Muscle of back (tissue), 13 donors: ENCODE data around the gene NDUFV3. TPM values are rescaled to one million over a fixed set of nuclear protein-coding genes. Genes with fewer than 3 reads are reported as not detected.
"Not testable (repeated sequence)": the region's sequence is repeated elsewhere in the genome, so short reads cannot be mapped to it uniquely, and the experiment has no call there.

Experiments
- DNase-seq, 3 donors: peaks; one replicate each; pipeline versions ENCODE4 v3.0.0 to v3.0.0-alpha.2; 2013
- long read RNA-seq, 9 donors: transcript quantifications; one replicate each; lab custom pipeline, GENCODE V29; 2026
- polyA plus RNA-seq, 10 donors: library from polyadenylated mRNA; unstranded; fragments of 120-200 nt; gene quantifications; one replicate each; pipeline ENCODE4 v1.2.1, GENCODE V29; 2013; ENCODE audit not compliant: insufficient read length in 10 of 10

The NDUFV3 gene
- polyA plus RNA-seq = 10 to 100 TPM; 22.1 to 38.2 (median 32.4) TPM
- long read RNA-seq, donor 1, full-length matches to known transcripts = 35 of 47 reads
- long read RNA-seq, donor 1, partial matches to known transcripts = 12 of 47 reads
- long read RNA-seq, donor 1, other reads (novel, unspliced or antisense) = 0 of 47 reads
- long read RNA-seq, donor 2, full-length matches to known transcripts = 25 of 31 reads
- long read RNA-seq, donor 2, partial matches to known transcripts = 6 of 31 reads
- long read RNA-seq, donor 2, other reads (novel, unspliced or antisense) = 0 of 31 reads
- long read RNA-seq, donor 3 = 0 reads
- long read RNA-seq, donor 4, full-length matches to known transcripts = 14 of 14 reads
- long read RNA-seq, donor 4, partial matches to known transcripts = 0 of 14 reads
- long read RNA-seq, donor 4, other reads (novel, unspliced or antisense) = 0 of 14 reads
- long read RNA-seq, donor 5, full-length matches to known transcripts = 50 of 75 reads
- long read RNA-seq, donor 5, partial matches to known transcripts = 18 of 75 reads
- long read RNA-seq, donor 5, other reads (novel, unspliced or antisense) = 7 of 75 reads
- long read RNA-seq, donor 6, full-length matches to known transcripts = 32 of 39 reads
- long read RNA-seq, donor 6, partial matches to known transcripts = 7 of 39 reads
- long read RNA-seq, donor 6, other reads (novel, unspliced or antisense) = 0 of 39 reads
- long read RNA-seq, donor 7, full-length matches to known transcripts = 19 of 19 reads
- long read RNA-seq, donor 7, partial matches to known transcripts = 0 of 19 reads
- long read RNA-seq, donor 7, other reads (novel, unspliced or antisense) = 0 of 19 reads
- long read RNA-seq, donor 8, full-length matches to known transcripts = 14 of 20 reads
- long read RNA-seq, donor 8, partial matches to known transcripts = 6 of 20 reads
- long read RNA-seq, donor 8, other reads (novel, unspliced or antisense) = 0 of 20 reads
- long read RNA-seq, donor 9, full-length matches to known transcripts = 4 of 4 reads
- long read RNA-seq, donor 9, partial matches to known transcripts = 0 of 4 reads
- long read RNA-seq, donor 9, other reads (novel, unspliced or antisense) = 0 of 4 reads

DNA sequence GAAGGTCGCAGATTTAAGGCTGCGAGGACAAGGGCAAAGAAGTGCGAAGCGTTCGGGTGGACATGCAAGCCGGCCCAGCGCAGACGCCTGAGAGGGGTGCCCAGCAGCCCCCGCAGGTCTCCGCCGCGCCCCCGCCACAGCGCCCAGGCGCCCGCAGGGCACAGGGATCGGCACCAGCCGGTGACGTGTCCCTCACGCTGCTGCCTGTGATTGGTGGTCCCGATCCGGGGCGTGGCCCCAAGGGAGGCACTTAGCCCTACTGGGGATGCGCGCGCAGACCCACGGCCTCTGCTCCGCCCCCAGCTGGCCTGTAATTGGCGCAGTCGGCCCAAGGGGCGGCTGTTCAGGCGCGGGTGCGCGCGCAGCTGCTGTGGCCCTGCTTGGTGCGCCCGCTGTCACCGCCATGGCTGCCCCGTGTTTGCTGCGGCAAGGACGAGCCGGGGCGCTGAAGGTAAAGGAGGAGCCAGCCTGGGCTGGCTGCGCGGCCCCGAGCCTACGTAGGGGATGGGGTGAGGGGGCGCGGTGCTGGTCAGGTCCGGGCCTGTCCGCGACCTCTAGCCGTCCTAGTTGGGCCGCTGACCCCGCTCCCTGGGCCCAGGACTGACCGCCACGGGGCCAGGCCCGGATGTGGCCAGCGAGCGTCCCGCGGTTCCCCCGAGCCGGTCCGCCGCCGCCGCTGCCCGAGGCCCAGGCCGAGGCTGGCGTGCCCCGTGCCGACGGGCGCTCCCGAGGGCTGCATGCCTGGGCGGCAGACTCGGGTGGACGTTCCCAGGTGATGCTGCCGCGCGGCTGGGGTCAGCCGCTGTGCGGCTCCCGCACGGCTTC lies at the start of gene NDUFV3:
TSS of gene NDUFV3 (plus strand) at position 379 of the 825 bp plus-strand sequence. CDS start at position 404, 25 bp downstream.
- DNase-seq = peak; percentile 99

DNA sequence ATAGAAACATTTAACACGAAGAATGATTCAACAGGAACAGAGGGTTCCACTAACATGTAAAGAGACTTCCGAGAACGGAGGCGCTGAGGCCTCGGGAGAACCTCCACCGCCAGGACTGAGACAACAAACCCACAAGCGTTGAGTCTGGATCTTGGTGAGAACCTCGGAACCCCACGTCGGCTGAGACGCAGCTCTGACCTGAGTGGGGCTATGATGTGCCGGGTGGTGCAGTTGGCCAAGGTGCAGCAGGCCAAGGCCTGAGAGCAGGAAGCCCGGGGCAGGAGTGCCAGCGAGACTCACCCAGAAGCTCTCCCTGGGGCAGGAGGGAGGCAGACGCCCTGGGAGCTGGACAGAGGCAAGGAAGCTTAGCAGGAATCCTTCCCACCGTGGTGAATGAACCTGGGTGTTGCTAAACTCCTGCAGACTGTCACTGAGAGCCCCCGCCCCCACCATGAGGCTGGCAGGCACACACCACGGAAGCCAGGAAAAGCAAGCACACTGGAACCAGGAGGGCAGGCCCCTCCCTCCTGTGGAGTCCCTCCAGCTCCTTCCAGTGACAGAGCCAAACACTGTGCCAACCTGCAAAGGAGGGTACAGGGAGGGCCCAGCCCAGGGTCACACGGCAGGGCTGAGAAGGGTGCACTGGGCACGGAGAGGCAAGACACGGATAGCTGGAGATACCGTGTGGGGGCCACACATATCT lies 48.5 kb upstream of the NDUFV3 start:
- DNase-seq = no peak

DNA sequence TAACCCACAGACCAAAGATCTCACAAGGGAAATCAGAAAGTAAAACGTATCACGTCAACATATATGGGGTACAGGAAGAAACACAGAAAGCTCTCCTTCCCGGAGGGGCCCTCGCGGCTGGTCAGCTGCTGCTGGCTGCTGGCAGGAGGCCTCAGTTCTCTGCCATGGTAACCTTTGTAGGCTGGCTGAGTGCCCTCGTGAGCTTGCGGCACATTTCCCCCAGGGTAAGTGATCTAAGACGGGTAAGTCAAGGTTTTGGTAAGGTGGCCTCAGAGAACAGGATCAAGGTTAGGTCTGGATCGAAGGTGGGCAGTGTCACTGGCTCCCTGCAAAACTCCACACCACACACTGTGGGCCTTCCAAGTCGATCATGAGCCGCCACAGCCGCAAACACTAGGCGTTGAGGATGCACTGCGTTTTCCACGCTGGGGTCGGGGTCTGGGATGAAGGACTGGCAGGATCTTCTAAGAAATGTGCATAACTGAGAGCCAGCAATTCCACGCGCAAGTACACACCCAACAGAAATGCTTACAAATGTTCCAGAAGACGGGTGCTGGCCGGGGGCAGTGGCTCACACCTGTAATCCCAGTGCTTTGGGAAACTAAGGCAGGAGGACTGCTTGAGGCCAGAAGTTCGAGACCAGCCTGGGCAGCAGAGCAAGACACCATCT lies 47.7 kb upstream of the NDUFV3 start:
- DNase-seq = no peak

DNA sequence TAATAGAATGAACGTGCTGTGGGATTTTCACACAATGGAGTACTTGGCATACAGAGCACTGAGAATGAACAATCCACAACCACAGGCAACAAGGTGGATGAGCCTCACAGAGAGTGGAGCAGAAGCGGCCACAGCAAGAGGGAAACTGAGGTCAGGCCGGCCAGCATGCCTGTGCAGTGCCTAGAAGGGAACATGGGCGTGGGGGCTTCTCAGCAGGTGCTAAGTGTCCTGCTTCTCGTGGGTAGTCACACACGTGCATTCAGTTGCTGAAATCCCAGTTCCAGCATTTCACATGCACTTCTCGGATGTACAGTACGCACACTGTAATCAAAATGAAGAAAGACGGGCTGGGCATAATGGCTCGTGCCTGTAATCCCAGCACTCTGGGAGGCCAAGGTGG lies 46.9 kb upstream of the NDUFV3 start:
- DNase-seq = no peak

DNA sequence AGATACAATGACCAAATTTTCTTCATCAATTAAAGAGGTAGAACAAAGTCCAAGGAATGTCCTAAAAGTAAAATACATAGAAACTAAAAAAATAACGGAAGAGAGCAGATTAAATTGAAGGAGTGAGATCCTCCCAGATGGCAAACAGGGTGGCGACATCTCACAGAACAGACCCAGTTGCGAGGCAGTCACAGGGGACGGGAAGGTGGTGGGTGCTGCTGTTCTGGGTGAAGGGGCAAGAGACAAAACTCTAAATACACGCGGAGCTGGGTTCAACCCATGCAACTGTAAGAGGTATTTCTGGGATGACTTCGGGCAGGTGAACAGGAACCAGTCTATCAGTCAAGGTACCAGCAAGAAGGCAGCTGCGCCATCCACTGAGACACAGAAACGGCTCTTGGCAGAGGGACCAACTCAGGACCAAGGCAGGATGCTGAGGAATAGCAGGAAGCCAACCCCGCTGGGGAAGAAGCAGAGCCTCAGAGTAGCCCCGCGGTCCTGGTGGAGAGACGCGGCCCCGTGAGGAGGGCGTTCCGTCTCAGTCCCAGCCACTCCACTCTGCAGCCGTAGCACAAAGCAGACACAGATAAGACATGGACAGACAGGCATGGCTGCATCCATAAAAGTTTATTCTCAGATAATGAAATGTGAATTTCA lies 45.9 kb upstream of the NDUFV3 start:
- no peak for DNase-seq

DNA sequence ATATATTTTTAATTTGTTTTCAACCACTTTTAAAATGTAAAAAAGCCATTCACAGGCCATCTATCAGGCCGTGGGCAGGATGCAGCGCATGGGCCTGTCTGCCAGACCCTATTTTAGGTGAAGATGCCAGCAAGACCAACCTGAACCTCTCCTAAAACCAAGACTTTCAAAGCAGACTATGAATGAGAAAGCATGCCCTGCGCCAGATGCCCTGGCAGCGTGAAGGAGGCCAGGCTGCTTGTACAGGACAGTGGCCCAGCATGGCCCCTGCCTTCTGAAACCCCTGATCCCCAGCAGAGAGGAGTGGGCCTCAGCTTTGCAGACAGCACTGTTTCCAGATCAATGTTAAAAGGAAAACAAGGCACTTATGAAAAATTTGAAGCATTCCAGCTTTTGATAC lies 45.4 kb upstream of the NDUFV3 start:
- no peak for DNase-seq

DNA sequence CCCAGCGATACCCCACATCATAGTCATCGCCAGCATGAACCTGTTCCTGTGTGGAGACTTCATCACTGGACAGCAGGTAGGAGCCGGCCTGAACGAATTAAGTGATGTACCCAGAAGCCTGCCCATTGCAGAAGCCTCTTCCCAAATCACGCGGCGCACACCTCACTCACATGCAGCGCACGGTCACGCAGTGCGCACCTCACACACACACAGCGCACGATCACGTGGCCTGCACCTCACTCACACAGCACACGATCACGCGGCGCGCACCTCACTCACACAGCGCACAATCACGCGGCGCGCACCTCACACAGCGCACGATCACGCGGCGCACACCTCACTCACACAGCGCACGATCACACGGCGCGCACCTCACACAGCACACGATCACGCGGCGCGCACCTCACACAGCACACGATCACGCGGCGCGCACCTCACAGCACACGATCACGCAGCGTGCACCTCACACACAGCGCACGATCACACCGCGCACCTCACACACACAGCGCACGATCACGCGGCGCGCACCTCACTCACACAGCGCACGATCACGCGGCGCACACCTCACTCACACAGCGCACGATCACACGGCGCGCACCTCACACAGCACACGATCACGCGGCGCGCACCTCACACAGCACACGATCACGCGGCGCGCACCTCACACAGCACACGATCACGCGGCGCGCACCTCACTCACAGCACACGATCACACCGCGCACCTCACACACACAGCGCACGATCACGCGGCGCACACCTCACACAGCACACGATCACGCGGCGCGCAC lies 44.8 kb upstream of the NDUFV3 start:
- DNase-seq = not testable (repeated sequence)

DNA sequence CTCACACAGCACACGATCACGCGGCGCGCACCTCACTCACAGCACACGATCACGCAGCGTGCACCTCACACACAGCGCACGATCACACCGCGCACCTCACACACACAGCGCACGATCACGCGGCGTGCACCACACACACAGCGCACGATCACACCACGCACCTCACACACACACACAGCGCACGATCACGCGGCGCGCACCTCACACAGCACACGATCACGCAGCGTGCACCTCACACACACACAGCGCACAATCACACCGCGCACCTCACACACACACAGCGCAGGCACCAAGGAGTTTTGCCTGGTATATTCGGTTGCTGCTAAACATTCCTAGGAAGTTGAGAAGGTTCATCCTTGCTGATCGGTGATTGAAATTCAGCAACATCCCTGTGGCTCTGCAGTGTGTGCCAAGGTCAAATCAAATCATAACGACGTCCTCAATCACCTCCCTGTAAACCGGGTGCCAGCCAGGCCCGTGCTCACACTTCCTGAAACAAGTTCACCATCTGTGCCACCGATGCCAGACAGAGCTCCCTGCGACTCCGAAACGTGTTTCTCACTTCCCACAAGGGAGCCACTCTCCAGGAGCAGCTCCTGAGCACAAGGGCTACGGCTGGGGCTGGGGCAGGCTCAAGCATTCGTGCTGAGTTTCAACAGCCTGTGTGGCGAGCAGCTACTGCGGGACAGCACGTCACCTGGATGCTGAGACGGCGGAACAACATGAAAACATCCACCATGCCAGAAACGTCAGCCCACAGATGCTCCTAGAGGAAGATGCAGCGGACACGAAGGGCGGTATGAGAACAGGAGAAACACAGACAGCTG lies 44.0 kb upstream of the NDUFV3 start:
- DNase-seq = no peak

DNA sequence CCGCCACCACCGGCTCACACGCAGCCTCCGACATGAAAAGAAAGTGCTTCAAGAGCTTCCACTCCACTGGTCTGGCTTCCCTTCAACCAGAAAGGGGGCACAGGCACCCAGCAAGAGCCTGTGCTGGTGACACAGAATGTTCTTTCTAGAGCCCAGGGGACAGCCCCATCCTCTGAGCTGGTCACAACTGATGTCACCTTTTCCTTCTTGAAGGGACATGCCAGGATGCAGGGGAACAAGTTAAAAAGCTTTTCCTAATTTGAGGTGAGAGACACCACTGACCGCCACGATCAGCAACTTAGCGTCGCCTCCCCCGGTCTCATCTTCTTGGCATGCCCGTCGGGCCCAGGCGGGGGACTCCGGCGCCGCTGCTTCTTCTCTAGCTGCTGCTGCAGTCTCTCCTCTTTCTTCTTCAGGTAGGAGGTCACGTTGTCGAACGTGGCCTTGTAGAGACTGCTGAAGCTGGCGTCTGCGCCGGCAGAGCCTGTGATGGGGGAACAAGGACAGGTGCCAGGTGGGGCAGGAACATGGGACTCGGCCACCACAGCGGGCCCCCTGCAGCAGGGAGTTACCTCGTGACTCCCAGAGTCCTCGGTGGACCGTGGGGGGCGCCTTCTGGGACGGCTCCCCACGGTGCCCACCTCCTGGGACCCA lies 43.2 kb upstream of the NDUFV3 start:
- DNase-seq = no peak

DNA sequence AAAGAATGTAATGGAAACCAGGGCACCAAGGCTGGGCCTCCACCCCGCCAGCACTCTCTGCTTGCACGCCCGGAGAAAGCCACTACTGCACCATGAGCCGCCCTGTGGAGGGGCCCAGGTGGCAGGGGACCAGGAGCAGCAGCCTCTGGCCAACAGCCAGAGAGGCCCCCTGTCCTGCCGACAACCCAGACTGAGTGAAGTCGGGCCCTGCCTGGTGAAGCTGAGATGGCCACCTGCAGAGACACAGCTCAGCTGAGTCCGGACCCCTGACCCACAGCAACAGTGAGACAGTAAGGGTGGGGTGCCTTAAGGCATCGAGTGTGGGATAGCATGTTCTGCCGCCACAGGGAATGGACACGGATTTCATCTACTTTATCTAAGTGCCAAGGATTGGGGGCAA lies 42.6 kb upstream of the NDUFV3 start:
- DNase-seq = no peak

DNA sequence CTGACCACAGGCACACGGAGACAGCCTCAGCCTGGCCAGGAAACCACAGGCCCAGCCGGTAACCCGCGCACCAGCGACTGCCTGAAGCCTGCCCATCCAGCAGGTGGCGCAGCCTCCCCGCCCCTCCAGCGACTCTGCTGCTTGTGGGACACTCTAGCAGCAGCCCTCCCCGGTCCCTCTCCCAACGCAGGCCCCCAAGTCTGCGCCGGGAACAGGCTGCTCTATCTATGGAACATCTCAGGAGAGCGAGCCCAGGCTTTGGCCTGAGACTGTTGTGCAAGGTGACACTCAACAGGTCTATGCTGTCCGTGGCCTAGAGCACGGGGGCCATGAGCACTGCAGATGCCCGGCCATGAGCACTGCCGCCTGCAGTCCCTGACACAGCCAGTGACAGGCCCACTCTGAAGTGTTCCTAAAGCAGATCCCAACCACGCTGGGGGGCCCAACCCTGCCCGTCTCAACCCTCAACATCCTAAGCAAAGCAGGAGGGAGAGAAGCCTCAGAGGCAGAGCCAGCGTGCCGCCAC lies 42.2 kb upstream of the NDUFV3 start:
- no peak for DNase-seq

DNA sequence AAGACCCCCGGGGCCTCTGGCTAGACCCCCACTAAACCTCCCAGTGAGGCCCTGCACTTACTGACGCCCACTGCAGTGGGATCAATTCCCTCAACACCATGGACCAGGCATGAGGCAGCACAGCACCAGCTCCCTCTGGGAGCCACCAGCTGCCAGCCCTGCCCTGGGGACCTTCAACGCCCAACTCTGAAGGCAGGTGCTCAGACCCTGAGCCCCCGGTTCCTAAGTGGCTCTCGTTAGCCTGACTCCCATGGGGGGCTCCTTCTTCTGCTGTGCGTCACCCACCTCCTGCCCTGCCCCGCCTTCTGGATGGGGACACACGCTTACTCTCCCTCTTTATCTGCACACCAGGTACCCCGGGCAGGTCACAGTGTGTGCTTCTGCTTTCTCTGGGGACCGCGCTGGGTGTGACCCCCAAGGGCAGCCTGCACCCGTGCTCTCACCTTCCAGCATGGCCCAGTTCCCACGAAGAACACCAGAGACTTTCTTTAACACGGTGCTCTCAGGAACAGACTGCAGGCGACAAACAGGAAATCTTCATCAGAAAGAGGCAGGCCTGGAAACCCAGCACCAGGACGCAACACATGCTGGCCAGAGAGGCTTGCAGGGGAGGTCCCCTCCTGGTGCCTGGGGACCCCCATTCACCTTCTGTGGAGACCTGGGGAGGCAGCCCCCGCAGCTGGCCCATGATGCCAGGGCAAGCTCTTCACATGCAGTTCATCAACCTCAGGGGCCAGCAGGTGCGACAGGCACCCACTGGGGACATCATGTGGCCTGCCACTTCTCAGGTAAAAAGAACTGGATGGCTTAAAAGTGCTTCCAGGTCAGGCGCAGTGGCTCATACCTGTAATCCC lies 41.1 kb upstream of the NDUFV3 start:
- DNase-seq = no peak

DNA sequence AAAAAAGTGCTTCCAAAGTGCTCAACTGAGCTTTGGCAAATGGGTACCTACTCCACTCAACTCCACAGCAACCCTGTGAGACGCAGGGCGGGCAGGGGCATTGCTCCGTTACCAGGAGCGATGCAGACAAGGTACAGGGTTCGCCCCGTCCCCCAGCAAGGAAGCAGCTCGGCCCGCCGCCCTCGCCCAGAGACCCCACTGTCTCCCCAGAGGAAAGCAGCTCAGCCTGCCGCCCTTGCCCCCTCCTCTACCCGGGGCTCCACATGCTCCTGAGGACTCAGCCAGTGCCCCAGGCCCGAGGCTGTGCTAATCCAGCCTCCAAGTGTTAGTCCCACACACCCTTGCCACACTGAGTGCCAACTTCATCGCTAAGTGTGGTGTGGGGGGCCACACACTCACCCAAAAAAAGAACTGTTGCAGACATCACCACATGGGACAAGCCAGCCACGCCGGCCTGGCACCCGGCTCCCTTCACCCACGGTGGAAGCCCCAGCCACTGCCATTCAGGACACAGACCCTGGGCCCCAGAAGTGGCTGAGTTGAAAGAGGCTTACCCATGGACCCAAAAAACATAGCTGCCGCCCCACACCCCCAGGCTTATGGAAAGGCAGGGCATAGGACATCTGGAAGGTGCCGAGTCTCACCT lies 40.1 kb upstream of the NDUFV3 start:
- DNase-seq = no peak

DNA sequence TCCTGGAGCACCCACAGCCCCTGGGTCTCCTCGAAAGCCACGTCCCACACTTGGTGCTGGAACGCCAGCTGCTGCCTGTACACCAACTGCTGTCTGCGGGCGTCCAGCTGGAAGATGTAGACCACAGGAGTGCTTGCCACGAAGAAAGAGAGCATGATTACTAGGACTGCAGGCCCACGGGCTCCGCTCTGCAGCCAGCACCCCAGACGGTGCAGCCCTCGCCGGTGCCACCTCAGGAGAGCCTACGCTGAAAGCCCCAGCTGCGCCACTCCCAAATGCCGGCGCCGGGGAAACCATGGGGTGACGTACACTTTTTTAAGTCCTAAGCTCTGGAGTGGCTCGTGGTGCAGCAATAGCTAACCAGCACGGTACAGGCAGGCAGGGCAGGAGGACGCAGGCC lies 39.5 kb upstream of the NDUFV3 start:
- DNase-seq = no peak

DNA sequence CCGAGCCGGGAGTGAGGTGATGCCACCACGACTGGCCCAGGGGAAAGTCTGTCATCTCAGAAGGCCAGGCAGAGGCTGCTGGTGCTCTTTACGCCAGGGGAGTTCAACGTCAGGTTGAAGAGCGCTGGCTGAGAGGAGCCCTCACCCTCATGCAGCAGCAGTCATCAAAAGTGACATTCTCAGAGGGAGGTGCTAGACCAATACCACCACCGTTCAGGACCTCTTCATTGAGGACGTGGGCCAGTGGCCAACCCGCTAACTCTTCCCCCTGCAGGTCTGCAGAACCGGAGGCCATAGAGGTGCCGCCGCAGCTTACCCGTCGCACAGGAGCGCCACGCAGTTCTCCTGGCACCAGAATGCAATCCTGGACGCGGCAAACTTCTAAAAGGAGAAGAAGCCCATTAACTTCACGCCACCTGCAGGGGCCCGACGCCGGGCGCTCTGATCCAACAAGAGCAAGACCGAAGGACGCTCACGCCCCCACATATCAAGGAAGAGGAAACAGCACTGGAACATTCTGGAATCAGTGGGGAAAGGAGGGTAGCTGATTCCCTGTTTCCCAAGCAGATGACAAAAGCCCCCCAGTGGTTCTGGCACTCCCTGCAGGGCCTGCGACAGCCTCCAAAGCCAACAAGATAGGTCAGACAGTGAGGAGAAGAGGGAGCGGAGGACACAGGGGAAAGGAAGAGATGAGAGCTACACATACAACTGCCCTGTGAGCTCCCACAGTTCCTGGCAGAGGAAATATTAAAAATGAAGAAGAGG lies 38.7 kb upstream of the NDUFV3 start:
- DNase-seq = no peak
